NCI-H460 (cell line): ENCODE data around the gene ERICH2. TPM values are rescaled to one million over a fixed set of nuclear protein-coding genes. Genes with fewer than 3 reads are reported as not detected.
A peak's percentile ranks its signal among the peaks of the same experiment; 100 is the strongest.
"Not testable (repeated sequence)": the region's sequence is repeated elsewhere in the genome, so short reads cannot be mapped to it uniquely, and the experiment has no call there.

ENCODE experiments used
- DNase-seq: peaks from one replicate; pipeline ENCODE4 v3.0.0-alpha.2; 2016; ENCODE audit warnings: low read depth; ENCODE audit errors: extremely low read depth
- polyA plus RNA-seq: library from polyadenylated mRNA; depleted of rRNA; stranded (reverse); fragments of >200 nt; gene quantifications from 2 replicates; pipeline ENCODE4 v1.2.3, GENCODE V29; 2014; cell fraction: nucleus; rRNA removed
- total RNA-seq: library from RNA; depleted of rRNA; stranded (reverse); fragments of >200 nt; shearing (Covaris generic); gene quantifications from 2 replicates; pipeline ENCODE4 v1.2.3, GENCODE V29; 2014; rRNA removed

The ERICH2 gene, protein sequence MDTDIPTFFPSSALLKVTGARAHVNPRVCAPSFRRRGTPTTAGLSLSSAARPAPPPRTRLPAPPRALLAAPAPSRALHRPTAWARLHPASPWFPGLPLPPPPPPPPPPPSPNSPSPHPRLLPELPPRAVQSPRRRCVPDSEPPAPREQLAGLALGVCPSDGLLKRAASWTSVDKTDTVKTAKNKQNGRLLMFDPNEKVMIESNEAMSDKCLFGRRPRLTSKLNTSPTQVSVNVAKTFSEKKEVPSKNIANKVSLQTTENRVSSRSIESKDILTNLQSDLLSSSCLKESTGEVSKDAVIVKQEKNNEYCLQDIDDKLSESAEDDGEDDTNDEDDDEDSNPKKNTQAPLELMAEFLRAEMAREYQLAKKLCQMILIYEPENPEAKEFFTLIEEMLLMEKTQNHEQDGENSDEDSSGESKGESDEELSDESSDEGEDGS
- not detected in 2 replicates for total RNA-seq
- polyA plus RNA-seq: not detected in 2 replicates

DNA sequence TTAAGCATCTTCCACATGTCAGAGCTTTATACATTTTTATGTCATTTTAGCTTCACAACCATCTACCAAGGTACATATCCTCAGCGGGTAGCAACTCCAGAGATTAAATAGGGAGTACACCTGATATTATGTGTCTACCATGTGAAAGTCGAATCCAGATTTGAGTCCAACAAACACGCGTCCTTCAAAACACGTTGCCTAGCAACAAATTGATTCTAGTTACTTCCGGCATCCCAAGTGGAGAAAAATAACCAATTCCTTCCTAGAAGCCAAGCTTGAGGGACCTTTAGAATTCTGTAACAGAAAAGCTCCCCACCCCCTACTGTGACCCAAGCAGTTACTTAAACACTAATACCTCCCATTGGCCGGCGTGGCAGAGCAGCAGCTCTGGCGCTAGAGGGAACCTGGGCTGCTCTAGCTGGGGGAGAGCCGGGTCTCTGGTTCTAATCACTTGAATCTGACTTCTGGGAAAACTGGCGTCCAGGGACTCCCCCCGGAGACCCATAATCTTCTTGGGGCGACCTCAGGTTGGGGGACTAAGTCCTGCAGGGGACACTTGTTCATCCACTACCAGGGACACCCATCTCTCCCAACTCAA lies at the start of gene ERICH2:
Gene ERICH2 (plus strand): TSS at position 371 of the 598 bp plus-strand sequence. CDS start 304 bp downstream, outside the sequence.
- peak; percentile 40 for DNase-seq

DNA sequence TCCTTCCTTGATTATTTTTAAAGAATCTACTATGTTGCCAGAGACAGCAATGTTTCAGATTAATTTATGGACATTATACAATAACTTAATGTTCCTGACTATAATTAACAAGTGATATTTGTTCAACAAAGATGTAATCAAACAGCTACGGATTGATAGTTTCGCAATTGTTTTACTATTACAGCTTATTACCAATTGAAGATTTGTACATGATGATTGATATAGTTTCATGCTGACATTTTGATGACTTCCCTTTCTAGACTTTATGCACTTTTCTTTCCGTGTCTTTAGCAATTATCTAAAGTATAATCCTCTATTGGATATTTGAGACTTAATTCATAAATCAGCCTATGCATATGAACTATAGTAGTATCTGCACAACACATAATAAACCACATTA lies 48.5 kb upstream of the ERICH2 start:
- DNase-seq: no peak

DNA sequence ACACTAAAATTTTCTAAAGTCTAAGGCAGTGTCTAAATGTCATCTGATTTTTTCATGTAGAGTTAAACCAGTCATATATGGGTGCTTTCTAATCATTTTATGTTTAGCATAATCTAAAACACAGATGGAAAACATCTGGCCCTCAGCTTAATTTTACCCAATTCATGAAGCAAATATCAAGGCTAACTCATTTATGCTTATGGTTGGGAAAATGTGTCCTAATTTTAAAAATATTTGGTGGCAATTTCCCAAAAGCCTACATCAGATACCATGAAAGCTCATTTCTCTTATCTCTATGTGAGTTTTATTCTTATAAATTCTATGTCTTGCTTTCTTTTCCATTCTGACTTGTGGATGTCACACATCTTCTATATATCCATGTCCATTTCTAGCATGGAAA lies 47.9 kb upstream of the ERICH2 start:
- DNase-seq: no peak

DNA sequence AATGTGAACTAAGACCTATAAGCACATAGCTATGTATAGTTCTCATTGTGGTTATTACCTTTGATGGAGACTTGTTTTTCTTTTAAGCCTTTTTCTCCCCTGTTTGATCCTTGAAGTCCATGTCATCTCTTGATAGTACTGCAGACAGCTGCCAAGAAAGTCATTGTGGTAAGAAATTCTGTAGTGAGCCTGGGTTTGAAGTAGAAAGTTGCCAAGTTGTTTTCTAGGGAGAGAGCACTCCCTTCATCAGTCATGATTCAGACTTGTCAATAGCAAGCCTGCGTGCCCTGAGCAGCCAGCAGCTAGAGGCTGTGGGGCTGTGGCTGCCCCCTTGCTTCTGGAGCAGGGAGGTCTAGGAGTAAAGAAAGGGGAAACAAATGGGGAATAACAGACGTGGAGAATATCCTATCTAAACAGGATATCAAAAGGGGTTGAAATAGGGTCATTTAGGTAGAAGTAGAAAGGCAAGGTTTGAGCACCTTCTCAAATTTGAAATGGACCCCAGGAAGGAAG lies 46.7 kb upstream of the ERICH2 start:
- DNase-seq: no peak

DNA sequence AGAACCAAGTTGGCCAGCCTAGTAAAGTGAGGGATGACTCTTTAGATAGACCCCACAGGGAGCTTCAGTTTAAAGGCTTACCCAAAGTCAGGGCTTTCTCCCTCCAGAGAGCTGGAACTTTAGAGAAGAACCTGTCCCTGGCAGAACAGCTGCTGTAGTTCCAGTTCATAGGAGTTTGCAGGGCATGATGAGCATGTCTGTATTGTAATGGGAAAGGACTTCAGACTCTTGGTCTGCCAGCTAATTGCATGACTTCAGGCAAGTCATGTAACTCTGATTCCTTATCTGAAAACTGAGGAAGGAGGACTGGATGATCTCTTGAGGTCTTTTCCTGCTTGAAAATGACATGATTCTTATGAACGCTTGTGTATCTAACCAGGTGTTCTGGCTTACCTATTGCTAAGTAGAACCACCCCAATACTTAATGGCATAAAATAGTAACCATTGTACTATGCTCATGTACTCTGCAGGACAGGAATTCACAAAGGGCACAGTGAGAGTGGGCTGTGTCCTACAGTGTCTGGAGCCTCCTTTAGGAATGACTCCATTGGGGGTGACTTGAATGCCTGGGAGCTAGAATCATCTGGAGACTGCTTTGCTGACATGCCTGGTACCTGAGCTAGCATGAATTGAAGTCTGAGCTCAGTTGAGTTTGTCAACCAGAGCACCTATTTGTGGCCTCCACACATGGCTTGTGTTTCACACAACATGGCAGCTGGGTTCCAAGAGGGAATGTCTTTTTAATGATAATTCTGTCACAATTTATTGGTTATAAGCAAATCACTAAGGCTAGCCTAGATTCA lies 36.2 kb upstream of the ERICH2 start:
- no peak for DNase-seq

DNA sequence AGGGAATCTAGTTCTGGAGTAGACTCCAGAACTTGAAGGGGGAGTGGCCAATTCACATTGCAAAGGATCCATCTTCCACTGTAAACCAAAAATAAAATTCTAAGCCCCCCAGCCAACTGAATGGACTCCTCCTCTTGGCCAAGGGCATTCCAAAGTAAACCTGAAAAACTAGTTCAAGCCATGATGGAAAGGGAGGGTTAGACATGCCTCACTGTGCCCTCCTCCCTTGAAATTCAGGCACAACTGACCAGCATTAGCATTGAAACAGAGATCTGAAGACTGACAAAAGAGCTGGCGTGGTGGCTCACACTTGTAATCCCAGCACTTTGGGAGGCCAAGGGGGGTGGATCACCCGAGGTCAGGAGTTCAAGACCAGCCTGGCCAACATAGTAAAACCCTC lies 35.6 kb upstream of the ERICH2 start:
- DNase-seq: not testable (repeated sequence)

DNA sequence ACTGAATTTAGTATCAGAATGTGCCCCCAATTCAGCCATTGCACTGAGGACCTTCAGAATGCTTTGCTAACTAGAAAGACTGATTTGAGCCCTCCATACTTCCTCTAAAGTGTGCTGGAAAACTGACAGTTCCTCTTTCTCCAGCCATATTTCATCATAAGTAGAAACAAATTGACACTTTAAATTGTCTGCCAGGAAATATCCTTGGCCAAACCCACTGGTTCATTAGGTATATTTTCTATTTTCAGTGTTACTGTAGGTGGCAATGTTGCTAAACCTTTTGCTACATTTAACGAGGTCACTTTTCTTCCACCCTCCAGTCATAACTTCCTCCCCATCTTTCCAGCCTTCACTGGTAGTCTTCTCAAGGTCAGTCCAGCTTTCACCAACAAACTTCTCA lies 33.5 kb upstream of the ERICH2 start:
- DNase-seq: no peak

DNA sequence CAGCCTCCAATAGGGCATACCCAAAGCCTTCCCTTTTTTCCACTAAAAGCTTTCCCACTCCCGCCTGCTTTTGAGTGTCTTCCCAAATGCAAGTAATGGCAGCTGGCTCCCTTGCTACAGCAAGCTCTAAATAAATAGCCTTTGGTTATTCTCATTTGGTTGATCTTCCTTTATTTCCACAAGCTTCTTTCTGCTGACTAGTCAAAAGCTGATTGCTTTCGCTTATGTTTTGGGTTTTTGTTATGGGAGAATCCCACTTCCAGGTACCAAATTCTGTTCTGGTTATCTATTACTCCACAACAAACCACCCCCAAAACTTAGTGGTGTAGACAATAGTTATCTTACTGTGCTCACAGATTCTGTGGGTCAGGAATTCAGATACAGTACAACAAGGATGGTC lies 32.8 kb upstream of the ERICH2 start:
- DNase-seq: no peak

DNA sequence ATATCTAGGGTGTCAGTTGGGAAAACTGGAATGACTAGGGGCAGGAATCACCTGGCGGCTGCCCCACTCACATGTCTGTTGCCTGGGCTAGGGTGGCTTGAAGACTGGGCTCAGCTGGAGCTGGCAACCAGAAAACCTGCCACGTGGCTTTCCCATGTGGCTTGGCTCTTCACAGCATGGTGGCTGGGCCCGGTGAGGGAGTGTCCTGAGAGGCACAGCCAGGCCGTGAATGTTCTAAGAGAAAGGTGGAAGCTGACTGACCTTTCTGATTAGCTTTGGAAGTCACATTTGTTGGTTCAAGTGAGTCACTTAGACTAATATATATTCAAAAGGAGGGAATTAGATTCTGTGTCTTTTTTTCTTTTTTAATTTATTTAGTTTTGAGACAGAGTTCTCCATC lies 32.4 kb upstream of the ERICH2 start:
- DNase-seq: no peak

DNA sequence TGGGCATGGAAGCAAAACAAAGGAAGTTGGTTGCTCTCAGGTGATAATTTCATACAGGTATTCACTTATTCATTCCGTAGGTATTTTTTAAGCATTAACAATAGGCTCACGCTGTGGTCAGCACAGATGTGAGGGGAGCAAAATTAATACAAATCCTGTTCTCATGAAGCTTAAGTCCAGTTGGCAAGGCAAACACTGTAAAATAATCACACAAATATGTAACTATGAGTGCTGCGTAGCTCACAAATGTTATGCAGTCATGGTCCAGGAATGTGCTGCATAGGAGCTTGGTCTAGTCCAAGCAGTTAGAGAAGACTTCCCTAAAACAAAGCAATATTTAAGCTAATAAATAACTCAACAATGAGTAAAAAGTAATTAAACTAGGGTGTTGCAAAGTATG lies 31.1 kb upstream of the ERICH2 start:
- no peak for DNase-seq

DNA sequence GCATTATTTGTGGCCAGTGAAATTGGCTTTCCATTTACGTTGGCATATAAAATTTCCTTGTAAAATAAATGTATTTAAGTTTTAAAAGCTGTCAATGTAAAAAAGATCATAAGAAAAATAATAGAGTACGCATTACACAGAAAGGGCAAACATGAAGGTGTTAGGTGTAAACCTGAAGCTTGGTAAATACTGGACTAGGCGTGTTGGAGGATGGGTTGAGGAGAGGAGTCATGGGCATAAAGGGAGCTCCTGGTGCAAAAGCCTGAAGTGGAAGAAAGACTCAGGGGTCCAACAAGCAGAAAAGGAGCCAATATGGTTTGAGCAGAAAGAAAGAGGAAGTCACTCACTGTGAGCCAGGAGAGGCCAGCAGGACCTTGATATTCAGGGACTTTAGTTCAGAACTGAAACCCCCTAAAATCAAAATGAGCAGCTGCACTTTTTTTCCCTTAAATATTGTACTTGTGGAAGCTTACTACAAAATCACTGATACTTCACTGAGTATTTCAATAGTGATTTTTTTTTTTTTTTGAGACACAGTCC lies 30.6 kb upstream of the ERICH2 start:
- no peak for DNase-seq

DNA sequence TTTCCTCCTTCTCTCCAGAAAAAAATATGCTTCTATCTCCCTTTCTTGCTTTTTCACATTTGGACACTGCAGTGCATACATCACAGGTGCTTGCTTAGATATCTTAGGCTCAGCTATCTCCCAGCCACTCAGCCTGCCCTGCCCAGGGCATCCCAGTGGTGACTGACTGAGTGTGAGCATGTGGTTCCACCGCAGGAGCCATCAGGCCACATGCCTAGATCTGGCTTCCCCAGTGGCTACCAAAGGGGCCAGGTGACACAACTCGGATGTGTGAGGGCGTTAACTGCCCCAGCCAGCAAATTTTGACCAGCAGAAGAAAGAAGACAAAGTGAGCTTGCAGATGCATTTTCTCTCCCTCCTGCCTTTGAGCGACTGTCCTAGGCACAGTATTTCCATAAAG lies 29.5 kb upstream of the ERICH2 start:
- no peak for DNase-seq

DNA sequence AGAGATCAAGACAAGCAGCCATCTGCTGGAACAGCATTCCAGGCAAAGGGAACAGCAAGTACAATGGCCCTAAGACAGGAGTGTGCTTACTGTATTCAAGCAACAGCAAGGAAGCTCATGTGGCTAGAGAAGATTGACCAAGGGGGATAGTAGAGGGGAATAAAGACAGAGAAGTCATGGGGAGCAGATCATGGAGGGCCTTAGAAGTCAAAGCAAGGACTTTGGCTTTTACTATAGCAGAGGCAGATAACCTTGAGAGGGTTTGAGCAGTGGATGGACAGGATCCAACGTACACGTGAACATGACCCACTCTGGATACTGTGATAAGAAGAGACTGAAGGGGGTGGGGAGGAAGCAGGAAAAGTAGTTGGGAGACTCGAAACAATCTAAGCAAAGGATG lies 28.2 kb upstream of the ERICH2 start:
- no peak for DNase-seq

DNA sequence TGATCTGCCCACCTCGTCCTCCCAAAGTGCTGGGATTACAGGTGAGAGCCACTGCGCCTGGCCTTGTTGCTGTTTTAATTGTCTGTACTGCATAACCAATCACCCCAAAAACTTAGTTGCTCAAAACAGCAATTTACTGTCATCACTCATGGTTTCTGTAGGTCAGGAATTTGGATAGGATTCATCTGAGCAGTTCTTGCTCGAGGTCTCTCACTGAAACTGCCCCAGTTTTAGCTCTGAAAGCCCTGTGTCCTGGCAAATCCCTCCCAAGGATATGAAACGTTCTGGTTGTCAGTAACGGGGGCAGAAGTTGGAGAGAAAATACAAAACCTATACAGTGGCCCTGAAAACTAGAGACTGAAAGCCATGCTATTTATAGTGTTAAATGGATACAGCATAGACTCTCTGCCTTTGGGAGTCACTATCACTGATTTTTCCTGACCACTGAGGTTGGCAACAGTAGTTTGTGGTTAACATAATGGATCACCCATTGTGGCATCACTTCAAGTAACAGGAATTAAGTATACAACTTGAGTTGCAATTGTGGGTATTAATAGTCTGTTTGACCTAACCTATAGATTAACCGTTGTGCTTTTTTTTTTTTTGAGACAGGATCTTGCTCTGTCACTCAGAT lies 27.2 kb upstream of the ERICH2 start:
- DNase-seq: no peak

DNA sequence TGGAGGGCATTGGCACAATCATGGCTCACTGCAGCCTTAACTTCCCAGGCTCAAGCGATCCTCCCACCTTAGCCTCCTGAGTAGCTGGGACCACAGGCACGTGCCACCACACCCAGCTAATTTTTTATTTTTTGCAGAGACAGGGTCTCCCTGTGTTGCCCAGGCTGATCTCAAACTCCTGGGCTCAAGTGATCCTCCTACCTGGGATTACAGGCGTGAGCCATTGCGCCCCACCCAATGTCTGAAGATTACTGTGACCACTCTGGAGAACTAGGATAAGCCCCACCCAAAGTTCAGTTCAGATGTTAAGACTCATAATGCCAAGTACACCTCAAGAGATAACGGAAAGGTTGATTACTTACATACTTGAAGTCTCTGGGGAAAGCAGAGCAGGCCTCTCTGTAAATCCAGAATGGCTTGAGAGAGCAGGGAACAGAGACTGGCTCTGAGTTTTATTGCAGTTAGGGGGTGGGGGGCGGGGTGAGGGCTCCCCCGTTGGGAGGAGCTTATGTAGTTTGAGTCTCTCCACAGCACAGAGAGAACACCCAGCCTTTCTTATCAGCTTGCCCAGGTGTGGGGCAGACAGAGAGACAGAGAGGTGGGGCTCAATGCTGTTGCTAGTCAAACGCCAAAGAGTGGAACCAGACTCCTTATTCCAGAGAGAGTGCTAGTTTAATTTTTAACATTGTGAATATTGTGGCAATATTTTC lies 26.5 kb upstream of the ERICH2 start:
- no peak for DNase-seq

DNA sequence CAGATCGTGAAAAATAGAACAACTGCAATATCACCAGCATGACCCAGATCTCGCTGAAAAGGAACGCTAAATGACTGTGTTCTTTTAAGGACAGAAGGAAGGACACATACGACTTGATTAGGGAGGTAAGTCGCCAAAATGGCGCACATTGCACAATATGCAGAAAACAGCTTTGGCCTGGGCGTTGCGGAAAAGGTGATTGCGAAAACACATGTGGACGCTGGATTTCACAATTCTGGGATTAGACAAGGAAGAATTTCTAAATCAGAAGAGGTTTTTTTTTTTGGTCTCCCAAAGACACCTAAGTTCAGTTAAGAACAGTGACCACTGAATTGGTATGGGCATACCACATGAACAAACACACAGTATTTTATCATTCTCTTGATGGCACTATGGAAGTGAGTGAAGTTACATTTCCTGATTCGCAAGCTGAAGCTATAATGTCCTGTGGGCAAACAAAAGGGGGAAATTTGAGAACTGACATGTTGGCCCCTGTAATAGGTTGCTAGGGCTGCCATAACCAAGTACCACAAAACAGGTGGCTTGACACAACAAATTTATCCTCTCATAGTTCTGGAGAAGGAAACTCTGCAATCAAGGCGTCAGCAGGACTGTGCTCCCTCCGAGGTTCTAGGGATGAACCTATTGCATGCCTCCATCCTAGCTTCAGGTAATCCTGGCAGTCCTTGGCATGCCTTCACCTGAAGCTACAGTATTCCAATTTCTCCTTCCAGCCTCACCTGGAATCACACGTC lies 25.8 kb upstream of the ERICH2 start:
- peak; percentile 40 for DNase-seq

DNA sequence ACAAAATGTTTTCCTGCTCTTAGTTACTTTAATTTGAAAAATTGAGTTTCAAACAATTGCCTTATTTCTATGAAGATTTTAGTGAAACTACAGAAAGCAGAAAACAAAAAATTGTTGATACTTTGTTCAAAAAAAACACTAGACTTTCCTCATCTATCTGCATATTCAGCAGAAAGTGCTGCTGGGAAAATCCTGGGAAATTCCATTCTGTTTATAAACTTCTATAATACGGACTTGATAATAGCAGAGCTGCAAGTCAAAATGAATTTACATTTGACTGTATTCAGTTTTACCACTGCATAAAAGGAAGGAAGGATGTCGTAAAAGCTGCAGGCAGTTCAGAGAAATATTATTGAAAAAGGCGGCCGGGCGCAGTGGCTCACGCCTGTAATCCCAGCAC lies 24.9 kb upstream of the ERICH2 start:
- DNase-seq: no peak

DNA sequence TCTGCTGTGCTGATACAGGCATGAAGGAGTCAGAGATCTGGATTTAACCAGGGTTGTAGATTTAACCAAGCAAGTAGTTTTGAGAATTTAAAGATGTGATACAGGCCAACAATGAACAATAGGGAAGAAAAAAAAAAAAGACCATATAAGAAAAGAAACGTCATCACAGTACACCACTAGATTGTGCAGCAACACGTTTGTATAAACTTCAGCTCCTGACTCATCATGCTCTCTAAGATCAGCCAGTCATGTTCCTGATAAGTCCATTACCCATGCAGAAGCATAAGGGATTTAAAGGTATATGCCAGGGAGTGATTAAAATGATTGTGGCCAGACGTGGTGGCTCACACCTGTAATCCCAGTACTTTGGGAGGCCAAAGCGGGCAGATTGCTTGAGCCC lies 22.3 kb upstream of the ERICH2 start:
- no peak for DNase-seq

DNA sequence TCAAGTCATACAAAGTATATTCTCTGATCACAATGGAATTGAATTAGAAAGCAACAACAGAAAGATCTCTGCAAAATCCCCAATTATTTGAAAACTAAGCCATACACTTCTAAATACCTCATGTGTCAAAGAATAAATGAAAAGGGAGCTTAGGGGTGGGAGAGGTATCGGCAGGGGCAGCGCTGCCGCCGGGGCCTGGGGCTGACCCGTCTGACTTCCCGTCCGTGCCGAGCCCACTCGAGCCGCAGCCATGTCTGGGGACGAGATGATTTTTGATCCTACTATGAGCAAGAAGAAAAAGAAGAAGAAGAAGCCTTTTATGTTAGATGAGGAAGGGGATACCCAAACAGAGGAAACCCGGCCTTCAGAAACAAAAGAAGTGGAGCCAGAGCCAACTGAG lies 18.6 kb upstream of the ERICH2 start:
- DNase-seq: not testable (repeated sequence)
